Endothelial cell of umbilical vein (primary cell): ENCODE data around the gene KRT23. TPM values are rescaled to one million over a fixed set of nuclear protein-coding genes. Genes with fewer than 3 reads are reported as not detected.

ENCODE experiments used
- BruUV-seq: library from RNA; stranded (reverse); fragments of 400-500 nt; replicated peaks from 2 replicates; lab custom pipeline; 2021; lab: Mats Ljungman, UMichigan
- CTCF ChIA-PET: fragments of 300-600, 350-600 bp; sonication (Branson Sonifier 250); formaldehyde crosslinking; loops from one replicate; lab custom pipeline; 2021; ENCODE audit warnings: antibody characterized with exemption, inconsistent platforms; lab: Charles Lee
- POLR2A ChIA-PET: fragments of 300-600, 350-600 bp; sonication (Branson Sonifier 250); formaldehyde crosslinking; loops from one replicate; lab custom pipeline; 2021; ENCODE audit warnings: antibody characterized with exemption, inconsistent platforms; lab: Charles Lee
- DNase-seq: peaks from one replicate; pipeline ENCODE4 v3.0.0-alpha.2; 2011; ENCODE audit warnings: low read depth, low spot score
- FAIRE-seq: peaks from 2 replicates; lab custom pipeline; 2011; peaks lifted over from hg19 to GRCh38; lab: Jason Lieb, UNC
- H2AFZ ChIP-seq: 2 replicates; pipeline ENCODE4 v1.6.0; 2012; ENCODE audit warnings: low read depth, low read length, control low read depth, inconsistent platforms
- H3K27ac ChIP-seq: 2 replicates; pipeline ENCODE4 v1.5.1; 2011; ENCODE audit warnings: low read depth, mild to moderate bottlenecking, control low read depth, low read length, moderate library complexity; ENCODE audit not compliant: insufficient read depth
- H3K27me3 ChIP-seq, 2 experiments: 2 replicates each; pipeline versions ENCODE4 v1.6.0 to v1.6.1; 2011; ENCODE audit warnings: low read length in 2 of 2, mixed read lengths in 1 of 2; ENCODE audit not compliant: control insufficient read depth in 2 of 2, insufficient read depth in 2 of 2
- H3K36me3 ChIP-seq, 2 experiments: 2 replicates in 1 of 2; 3 replicates in 1 of 2; pipeline ENCODE4 v1.5.1; 2011; ENCODE audit warnings: low read length in 2 of 2, mild to moderate bottlenecking in 1 of 2, moderate library complexity in 1 of 2; ENCODE audit not compliant: control insufficient read depth in 2 of 2, insufficient read depth in 2 of 2; ENCODE audit errors: extremely low read depth in 1 of 2
- H3K4me1 ChIP-seq: 3 replicates; pipeline ENCODE4 v1.5.1; 2011; ENCODE audit warnings: mild to moderate bottlenecking, low read length; ENCODE audit not compliant: control insufficient read depth, insufficient read depth; ENCODE audit errors: extremely low read depth
- H3K4me2 ChIP-seq: 2 replicates; pipeline ENCODE4 v1.6.1; 2011; ENCODE audit warnings: low read length, control low read depth, mixed read lengths; ENCODE audit not compliant: insufficient read depth
- H3K4me3 ChIP-seq, 3 experiments: fragments of 200-600 bp in 1 of 3; sonication (generic), shearing (Covaris generic) in 1 of 3; replicated peaks in 1 of 3; 2 replicates each; pipeline ENCODE4 v1.5.1; 2011 to 2016; ENCODE audit warnings: control low read depth in 3 of 3, low read length in 3 of 3, mild to moderate bottlenecking in 2 of 3, inconsistent platforms in 1 of 3, low read depth in 1 of 3, moderate library complexity in 1 of 3; ENCODE audit not compliant: insufficient read depth in 1 of 3
- H3K79me2 ChIP-seq: 2 replicates; pipeline ENCODE4 v1.6.0; 2012; ENCODE audit warnings: low read length, inconsistent platforms; ENCODE audit not compliant: control insufficient read depth, insufficient read depth
- H3K9ac ChIP-seq: replicated peaks from 2 replicates; pipeline ENCODE3; 2011; ENCODE audit warnings: low read length, control low read depth; ENCODE audit not compliant: insufficient read depth; ENCODE audit errors: extremely low read depth
- H3K9me1 ChIP-seq: replicated peaks from 3 replicates; pipeline ENCODE4 v1.6.0; 2011; ENCODE audit warnings: mild to moderate bottlenecking, low read length; ENCODE audit not compliant: control insufficient read depth, insufficient read depth; ENCODE audit errors: extremely low read depth
- H3K9me3 ChIP-seq: replicated peaks from 2 replicates; pipeline ENCODE4 v1.5.1; 2012; ENCODE audit warnings: low read length, inconsistent platforms; ENCODE audit not compliant: control insufficient read depth, insufficient read depth
- H4K20me1 ChIP-seq: replicated peaks from 2 replicates; pipeline ENCODE3; 2011; ENCODE audit warnings: mild to moderate bottlenecking, low read length; ENCODE audit not compliant: control insufficient read depth, insufficient read depth; ENCODE audit errors: extremely low read depth
- CTCF ChIP-seq, 2 donors: IDR thresholded peaks; 1 replicate in 1 of 2; 2 replicates in 1 of 2; pipeline ENCODE4 v1.5.1; 2011; ENCODE audit warnings: low read length in 2 of 2, mild to moderate bottlenecking in 2 of 2, moderate library complexity in 2 of 2, control low read depth in 1 of 2, inconsistent platforms in 1 of 2, low read depth in 1 of 2; ENCODE audit not compliant: insufficient read depth in 1 of 2; ENCODE audit errors: extremely low read depth in 1 of 2
- EZH2 ChIP-seq: IDR thresholded peaks from 2 replicates; pipeline ENCODE4 v1.6.1; 2012; ENCODE audit warnings: borderline replicate concordance, low read depth, mild to moderate bottlenecking, moderate library complexity, low read length, inconsistent platforms; ENCODE audit not compliant: severe bottlenecking
- FOS ChIP-seq: IDR thresholded peaks from 2 replicates; pipeline ENCODE4 v1.6.1; 2011; ENCODE audit warnings: mild to moderate bottlenecking, low read length, moderate library complexity, borderline replicate concordance; ENCODE audit not compliant: insufficient read depth
- GATA2 ChIP-seq: IDR thresholded peaks from 2 replicates; pipeline ENCODE4 v1.7.0; 2011; ENCODE audit warnings: low read depth, mild to moderate bottlenecking, moderate library complexity, mixed read lengths, low read length; ENCODE audit not compliant: insufficient read length, insufficient read depth
- JUN ChIP-seq: IDR thresholded peaks from 2 replicates; pipeline ENCODE4 v1.6.1; 2011; ENCODE audit warnings: borderline replicate concordance, low read depth; ENCODE audit not compliant: insufficient read length, insufficient read depth
- MAX ChIP-seq: IDR thresholded peaks from 2 replicates; pipeline ENCODE4 v1.6.1; 2011; ENCODE audit not compliant: insufficient read depth, insufficient read length
- MYC ChIP-seq: IDR thresholded peaks from one replicate; pipeline ENCODE4 v1.6.1; 2011; ENCODE audit warnings: mild to moderate bottlenecking, low read depth, low read length
- POLR2A ChIP-seq: IDR thresholded peaks from 2 replicates; pipeline ENCODE4 v1.6.1; 2012; ENCODE audit warnings: low read depth, mild to moderate bottlenecking, control low read depth, low read length
- POLR2AphosphoS5 ChIP-seq: IDR thresholded peaks from 2 replicates; pipeline ENCODE4 v1.6.1; 2012; ENCODE audit warnings: low read depth, mild to moderate bottlenecking, control low read depth, low read length, moderate library complexity; ENCODE audit not compliant: insufficient read depth
- dilution Hi-C: fragments of 300-500 bp; cut with MboI; formaldehyde crosslinking; loops from one replicate; pipeline ENCODE4 v1.15.0; 2019; ENCODE audit warnings: low sequenced_read_pairs; ENCODE audit not compliant: extremely low pct_ligation_motif_present
- intact Hi-C: fragments of 100-400 bp; cut with micrococcal nuclease; formaldehyde crosslinking; loops from one replicate; pipeline ENCODE4 v1.10.0; 2022
- polyA plus RNA-seq, 4 experiments: library from polyadenylated mRNA; depleted of rRNA in 3 of 4; stranded (reverse) in 3 of 4; unstranded in 1 of 4; fragments of >200 nt; gene quantifications; 2 replicates each; pipeline versions ENCODE4 v1.2.1 to v1.2.3, GENCODE V29; 2011 to 2012; ENCODE audit warnings: missing spikeins in 1 of 4
- total RNA-seq: library from RNA; stranded (reverse); gene quantifications from 2 replicates; pipeline ENCODE4 v1.2.3, GENCODE V29; 2021

KRT23 gene
- total and polyA plus RNA-seq, 2 donors (not counting 3 experiments of a cell fraction or from before 2014, with no cell fraction given) = not detected

GRCh38 chr17:40902498-40902897 lies 34.9 kb downstream of the KRT23 start:
- H3K4me1 ChIP-seq = no peaks in the 10 kb centered on the region
- peaks cover 0 to 4% of the 10 kb centered on the region in 2 experiments for H3K27me3 ChIP-seq
- DNase-seq = no peak
- no peak overlapping the region for H3K4me2 ChIP-seq
- POLR2A ChIA-PET = no interaction called here
- H3K9ac ChIP-seq = no peak overlapping the region
- no TSS peak for BruUV-seq
- no peak overlapping the region for H3K27ac ChIP-seq
- no peaks in the 10 kb centered on the region for H3K9me3 ChIP-seq
- H3K9me1 ChIP-seq = no peaks in the 10 kb centered on the region
- H4K20me1 ChIP-seq = no peaks in the 10 kb centered on the region
- no peak for FAIRE-seq
- H3K79me2 ChIP-seq = no peaks in the 10 kb centered on the region
- no peaks in the 10 kb centered on the region for H3K36me3 ChIP-seq
- intact Hi-C loops = no loop called here
- H3K4me3 ChIP-seq = no peak overlapping the region
- H2AFZ ChIP-seq = no peak overlapping the region
- TF ChIP-seq POLR2A = no peak
- no peak for TF ChIP-seq CTCF (IDR thresholded peaks at IDR 0.05; ENCODE audit: extremely low read depth in 1 of 2, insufficient read depth in 1 of 2, low read depth in 1 of 2, low read length in 2 of 2)
- no peak for TF ChIP-seq EZH2
- TF ChIP-seq MYC = no peak
- TF ChIP-seq POLR2AphosphoS5 = no peak
- no peak for TF ChIP-seq GATA2
- no peak for TF ChIP-seq JUN
- TF ChIP-seq FOS = no peak
- no peak for TF ChIP-seq MAX
- CTCF ChIA-PET = interaction anchor here (0.9 to 4.0 kb wide), 4 partner anchors 39 to 760 kb away, joined by 3 to 20 read pairs (median 4); no protein-coding TSS in a partner anchor
- dilution Hi-C loops = no loop called here
